ENCODE data around the gene PGM1.

The PGM1 gene

DNA sequence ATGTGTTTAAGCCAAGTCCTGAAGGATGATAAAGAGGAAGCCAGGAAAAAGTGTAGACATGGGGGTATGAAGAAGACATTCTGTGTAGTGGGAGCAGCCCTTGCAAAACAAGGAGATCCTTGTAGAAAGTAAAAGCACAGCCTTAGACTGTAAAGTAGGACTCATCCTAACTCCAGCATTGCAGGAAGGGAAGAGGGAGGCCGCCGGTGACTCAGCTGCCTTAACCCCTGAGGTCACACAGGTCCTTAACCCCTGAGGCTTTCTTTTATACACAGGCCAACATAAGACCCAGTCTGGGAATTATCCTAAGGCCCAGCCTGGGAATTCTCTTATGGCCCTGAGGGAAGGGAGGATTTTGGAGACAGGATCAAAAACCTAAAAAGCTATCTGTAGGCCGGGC, 18.0 kb downstream of the PGM1 start:
- Histone ChIP-seq H3K27me3 (ENCODE audit: control insufficient read depth, low read length) (no peaks in the 10 kb centered on the region), H3K4me3 (ENCODE audit: low read length) (no peak overlapping the region), H3F3A (ENCODE audit: control insufficient read depth, insufficient read depth) (no peaks in the 10 kb centered on the region), H3K9me3 (ENCODE audit: control insufficient read depth, insufficient read depth, low read length) (no peaks in the 10 kb centered on the region), H3K79me2 (ENCODE audit: control insufficient read depth, low read length) (peaks cover 12% of the 10 kb centered on the region), H3K4me1 (ENCODE audit: control insufficient read depth, low read length) (peaks cover 9% of the 10 kb centered on the region), H3K36me3 (ENCODE audit: control insufficient read depth, low read length) (no peaks in the 10 kb centered on the region), H3K27ac (ENCODE audit: low read depth, low read length) (no peak overlapping the region), H4K20me1 (ENCODE audit: control insufficient read depth, insufficient read depth, low read depth, low read length) (no peaks in the 10 kb centered on the region), H3K9me2 (replicated peaks; ENCODE audit: control insufficient read depth, low read length) (no peaks in the 10 kb centered on the region), H3K4me2 (ENCODE audit: low read length) (no peak overlapping the region)
- TF ChIP-seq EZH2phosphoT487 (IDR thresholded peaks at IDR 0.05; ENCODE audit: borderline replicate concordance, low read length): no peak
- TF ChIP-seq, protein P1, sequence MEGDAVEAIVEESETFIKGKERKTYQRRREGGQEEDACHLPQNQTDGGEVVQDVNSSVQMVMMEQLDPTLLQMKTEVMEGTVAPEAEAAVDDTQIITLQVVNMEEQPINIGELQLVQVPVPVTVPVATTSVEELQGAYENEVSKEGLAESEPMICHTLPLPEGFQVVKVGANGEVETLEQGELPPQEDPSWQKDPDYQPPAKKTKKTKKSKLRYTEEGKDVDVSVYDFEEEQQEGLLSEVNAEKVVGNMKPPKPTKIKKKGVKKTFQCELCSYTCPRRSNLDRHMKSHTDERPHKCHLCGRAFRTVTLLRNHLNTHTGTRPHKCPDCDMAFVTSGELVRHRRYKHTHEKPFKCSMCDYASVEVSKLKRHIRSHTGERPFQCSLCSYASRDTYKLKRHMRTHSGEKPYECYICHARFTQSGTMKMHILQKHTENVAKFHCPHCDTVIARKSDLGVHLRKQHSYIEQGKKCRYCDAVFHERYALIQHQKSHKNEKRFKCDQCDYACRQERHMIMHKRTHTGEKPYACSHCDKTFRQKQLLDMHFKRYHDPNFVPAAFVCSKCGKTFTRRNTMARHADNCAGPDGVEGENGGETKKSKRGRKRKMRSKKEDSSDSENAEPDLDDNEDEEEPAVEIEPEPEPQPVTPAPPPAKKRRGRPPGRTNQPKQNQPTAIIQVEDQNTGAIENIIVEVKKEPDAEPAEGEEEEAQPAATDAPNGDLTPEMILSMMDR (IDR thresholded peaks at IDR 0.05; ENCODE audit: low read depth, low read length, poor library complexity, severe bottlenecking): no peak

DNA sequence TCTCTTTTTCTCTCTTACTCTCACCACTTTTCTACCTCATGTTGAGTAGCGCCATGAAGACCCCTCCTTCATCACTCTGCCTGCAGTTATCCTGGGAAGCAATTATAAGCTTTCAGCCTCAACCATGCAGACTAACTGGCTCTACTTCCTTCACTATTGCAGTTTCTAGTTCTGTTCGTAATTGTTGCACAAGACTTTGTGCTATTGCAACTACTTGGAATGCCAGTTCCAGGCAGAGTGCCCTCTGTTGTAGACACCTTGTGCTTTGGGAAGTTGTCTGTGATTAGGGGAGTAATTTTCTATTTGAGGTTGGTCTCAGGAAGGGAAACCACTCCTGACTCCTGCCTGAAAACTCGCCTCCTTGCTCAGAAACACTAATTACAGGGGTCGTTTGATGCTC, 19.4 kb downstream of the PGM1 start:
- no peaks in the 10 kb centered on the region for H3F3A ChIP-seq (ENCODE audit: control insufficient read depth, insufficient read depth)
- no peaks in the 10 kb centered on the region for H3K9me3 ChIP-seq (ENCODE audit: control insufficient read depth, insufficient read depth, low read length)
- no peak for TF ChIP-seq EZH2phosphoT487 (IDR thresholded peaks at IDR 0.05; ENCODE audit: borderline replicate concordance, low read length)
- TF ChIP-seq, protein P1 (IDR thresholded peaks at IDR 0.05; ENCODE audit: low read depth, low read length, poor library complexity, severe bottlenecking): no peak
- no peak overlapping the region for H3K4me2 ChIP-seq (ENCODE audit: low read length)
- no peak overlapping the region for H3K27ac ChIP-seq (ENCODE audit: low read depth, low read length)
- no peaks in the 10 kb centered on the region for H4K20me1 ChIP-seq (ENCODE audit: control insufficient read depth, insufficient read depth, low read depth, low read length)
- H3K27me3 ChIP-seq (ENCODE audit: control insufficient read depth, low read length): no peaks in the 10 kb centered on the region
- no peak overlapping the region for H3K4me3 ChIP-seq (ENCODE audit: low read length)
- H3K9me2 ChIP-seq (replicated peaks; ENCODE audit: control insufficient read depth, low read length): no peaks in the 10 kb centered on the region
- H3K36me3 ChIP-seq (ENCODE audit: control insufficient read depth, low read length): no peaks in the 10 kb centered on the region
- H3K4me1 ChIP-seq (ENCODE audit: control insufficient read depth, low read length): peaks cover 9% of the 10 kb centered on the region
- H3K79me2 ChIP-seq (ENCODE audit: control insufficient read depth, low read length): peaks cover 8% of the 10 kb centered on the region

DNA sequence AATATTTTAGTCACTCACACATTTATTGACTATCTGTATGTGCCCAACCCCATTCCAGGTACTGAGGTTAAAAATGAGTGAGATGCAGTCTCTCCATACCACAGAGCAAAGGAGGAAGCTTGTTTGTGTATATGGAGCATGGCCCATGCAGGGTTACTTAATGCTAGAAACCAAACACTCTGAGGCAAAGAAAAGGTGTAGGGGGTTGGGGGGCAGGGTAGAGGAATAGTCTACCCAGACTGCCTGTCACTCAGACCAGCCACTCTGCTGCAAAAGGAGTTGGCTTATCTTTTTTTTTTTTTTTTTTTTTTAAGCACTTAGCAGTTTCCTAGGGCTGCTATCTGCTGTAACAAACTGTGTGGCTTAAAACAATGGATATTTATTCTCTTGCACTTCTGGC, 19.8 kb downstream of the PGM1 start:
- Histone ChIP-seq H3K4me3 (ENCODE audit: low read length) (no peak overlapping the region), H3K9me2 (replicated peaks; ENCODE audit: control insufficient read depth, low read length) (no peaks in the 10 kb centered on the region), H3K27me3 (ENCODE audit: control insufficient read depth, low read length) (no peaks in the 10 kb centered on the region), H3K27ac (ENCODE audit: low read depth, low read length) (no peak overlapping the region), H3F3A (ENCODE audit: control insufficient read depth, insufficient read depth) (no peaks in the 10 kb centered on the region), H4K20me1 (ENCODE audit: control insufficient read depth, insufficient read depth, low read depth, low read length) (no peaks in the 10 kb centered on the region), H3K4me2 (ENCODE audit: low read length) (no peak overlapping the region), H3K9me3 (ENCODE audit: control insufficient read depth, insufficient read depth, low read length) (no peaks in the 10 kb centered on the region), H3K4me1 (ENCODE audit: control insufficient read depth, low read length) (peaks cover 9% of the 10 kb centered on the region), H3K79me2 (ENCODE audit: control insufficient read depth, low read length) (peaks cover 8% of the 10 kb centered on the region), H3K36me3 (ENCODE audit: control insufficient read depth, low read length) (no peaks in the 10 kb centered on the region)
- no peak for TF ChIP-seq EZH2phosphoT487 (IDR thresholded peaks at IDR 0.05; ENCODE audit: borderline replicate concordance, low read length)
- TF ChIP-seq, protein P1 (IDR thresholded peaks at IDR 0.05; ENCODE audit: low read depth, low read length, poor library complexity, severe bottlenecking): no peak
